ENCODE data around the gene ALDH3B1.

The ALDH3B1 gene

DNA sequence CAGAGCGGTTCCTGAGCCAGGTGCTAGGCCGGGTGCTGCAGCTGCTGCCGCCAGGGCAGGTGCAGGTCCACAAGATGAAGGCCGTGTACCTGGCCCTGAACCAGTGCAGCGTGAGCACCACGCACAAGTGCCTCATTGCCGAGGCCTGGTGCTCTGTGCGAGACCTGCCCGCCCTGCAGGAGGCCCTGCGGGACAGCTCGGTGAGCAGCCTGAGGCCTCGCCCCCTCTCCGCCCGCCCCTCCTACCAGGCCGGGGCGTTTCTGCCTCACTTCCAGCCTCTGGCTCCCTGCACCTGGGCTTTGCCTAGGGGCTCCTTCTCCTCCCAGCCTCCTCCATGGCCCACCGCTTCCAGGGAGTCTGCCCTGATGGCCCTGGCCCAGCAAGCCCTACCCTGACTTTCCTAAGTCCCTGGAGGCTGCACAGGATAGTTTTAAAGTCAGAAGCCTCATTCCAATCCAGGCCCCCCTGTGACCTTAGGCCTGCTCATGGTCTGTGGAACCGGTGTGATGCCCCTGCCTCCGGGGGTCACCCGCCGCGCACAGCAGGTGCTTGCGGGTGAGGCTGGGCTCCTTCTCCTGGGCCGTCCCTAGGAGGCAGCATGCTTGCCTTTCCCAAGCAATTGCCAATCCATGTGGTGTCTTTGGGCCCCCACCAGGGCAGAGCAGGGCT lies 34.2 kb downstream of the ALDH3B1 start:
- no peak for DNase-seq (ENCODE audit: low read depth)

DNA sequence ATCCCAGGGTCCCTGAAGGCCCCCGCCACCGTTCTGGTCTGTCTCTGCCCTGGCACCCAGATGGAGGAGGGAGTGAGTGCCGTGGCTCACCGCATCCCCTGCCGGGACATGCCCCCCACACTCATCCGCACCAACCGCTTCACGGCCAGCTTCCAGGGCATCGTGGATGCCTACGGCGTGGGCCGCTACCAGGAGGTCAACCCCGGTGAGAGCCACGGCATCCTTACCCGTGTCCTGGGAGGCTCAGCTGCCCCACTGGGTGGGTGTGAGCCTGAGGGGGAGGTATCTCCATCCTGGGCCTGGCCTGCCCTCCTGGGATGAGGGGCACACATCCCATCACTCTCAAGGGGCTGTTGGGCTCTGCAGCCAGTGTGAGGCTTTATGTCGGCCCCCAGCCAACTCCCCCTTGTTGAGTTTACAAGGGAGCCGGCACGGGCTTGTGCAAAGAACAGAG lies 34.8 kb downstream of the ALDH3B1 start:
- DNase-seq (ENCODE audit: low read depth), result no peak

DNA sequence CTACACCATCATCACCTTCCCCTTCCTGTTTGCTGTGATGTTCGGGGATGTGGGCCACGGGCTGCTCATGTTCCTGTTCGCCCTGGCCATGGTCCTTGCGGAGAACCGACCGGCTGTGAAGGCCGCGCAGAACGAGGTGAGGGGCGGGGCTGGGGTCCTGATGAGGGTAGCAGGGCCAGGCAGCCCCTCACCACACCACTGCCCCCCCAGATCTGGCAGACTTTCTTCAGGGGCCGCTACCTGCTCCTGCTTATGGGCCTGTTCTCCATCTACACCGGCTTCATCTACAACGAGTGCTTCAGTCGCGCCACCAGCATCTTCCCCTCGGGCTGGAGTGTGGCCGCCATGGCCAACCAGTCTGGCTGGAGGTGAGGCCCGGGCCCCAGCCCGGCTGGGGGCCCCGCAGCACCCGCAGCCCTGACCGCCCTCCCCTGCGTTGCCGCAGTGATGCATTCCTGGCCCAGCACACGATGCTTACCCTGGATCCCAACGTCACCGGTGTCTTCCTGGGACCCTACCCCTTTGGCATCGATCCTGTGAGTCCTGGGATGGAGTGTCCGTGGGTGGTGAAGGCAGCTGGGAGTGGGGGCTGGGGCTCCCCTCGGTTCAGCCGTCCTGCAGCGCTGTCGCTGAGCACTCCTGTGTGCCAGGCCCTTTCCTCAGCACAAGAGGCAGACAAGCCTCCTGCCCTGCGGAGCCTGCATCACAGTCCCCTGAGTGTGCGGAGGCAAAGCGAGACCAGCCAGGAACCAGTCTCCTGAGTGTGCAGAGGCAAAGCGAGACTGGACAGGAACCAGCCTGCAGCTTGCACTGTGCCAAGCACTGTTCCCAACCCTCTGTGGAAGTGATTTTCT lies 37.5 kb downstream of the ALDH3B1 start:
- DNase-seq (ENCODE audit: low read depth), result no peak

GRCh38 chr11:68048681-68049508 lies 38.8 kb downstream of the ALDH3B1 start:
- DNase-seq (ENCODE audit: low read depth), result no peak

GRCh38 chr11:68049509-68050370 lies 39.6 kb downstream of the ALDH3B1 start:
- no peak for DNase-seq (ENCODE audit: low read depth)

DNA sequence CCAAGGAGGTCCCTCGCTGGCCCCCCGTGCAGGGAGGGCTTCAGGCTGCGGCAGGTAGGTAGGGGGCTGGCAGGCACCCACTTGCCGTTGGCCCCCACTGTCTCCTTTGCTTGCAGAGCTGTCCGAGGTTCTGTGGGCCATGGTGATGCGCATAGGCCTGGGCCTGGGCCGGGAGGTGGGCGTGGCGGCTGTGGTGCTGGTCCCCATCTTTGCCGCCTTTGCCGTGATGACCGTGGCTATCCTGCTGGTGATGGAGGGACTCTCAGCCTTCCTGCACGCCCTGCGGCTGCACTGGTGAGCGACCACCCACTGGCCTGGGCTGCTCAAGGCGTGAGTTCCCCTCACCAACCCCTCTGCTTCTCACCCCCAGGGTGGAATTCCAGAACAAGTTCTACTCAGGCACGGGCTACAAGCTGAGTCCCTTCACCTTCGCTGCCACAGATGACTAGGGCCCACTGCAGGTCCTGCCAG lies 40.3 kb downstream of the ALDH3B1 start:
- no peak for DNase-seq (ENCODE audit: low read depth)

DNA sequence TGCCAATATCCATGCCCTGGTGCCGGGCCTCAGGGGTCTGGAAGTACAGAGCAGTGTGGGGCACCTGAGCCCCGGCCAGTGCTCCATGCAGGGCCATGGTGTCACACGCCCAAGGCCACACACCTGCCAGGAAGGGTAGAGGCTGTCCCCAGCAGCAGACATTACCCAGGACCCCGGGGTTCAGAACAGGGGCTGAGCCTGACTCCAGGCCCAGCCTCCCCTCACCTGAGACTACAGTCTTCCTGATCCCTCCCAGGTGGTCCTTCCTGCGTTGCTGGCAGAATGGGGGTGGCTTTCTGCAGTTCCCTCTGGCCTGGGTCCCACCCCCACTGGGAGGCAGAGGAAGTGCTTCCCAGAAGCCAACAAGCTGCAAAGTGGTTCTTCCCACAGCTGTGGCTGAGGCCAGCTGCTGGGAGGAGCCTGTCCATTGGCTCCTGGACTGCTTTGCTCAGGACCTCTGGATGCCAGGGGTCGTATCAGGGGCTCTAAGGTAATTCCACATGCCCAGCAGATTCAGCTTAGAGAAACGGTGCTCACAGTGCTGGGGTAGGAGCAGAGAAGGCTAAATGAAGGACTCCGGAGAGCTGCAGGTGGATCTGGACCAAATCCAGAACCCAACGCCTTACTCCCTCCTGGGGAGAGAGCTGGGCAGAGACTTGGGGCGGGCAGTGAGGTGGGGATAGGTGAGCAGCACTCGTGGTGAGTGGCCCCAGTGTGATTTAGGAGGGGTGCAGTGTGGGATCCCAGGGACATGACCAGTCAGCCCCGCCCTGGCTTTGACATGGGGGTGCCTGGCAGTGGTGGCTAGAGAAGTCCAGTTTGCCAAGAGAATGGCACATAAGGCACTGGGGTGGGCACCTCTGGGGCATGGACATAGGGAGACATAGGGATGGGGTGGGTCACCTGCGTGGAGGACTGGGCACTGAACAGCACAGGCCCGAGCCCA lies 41.3 kb downstream of the ALDH3B1 start:
- DNase-seq (ENCODE audit: low read depth), result no peak

- no peak for DNase-seq (ENCODE audit: low read depth)
These were observed 42.2 kb downstream of the ALDH3B1 start for GRCh38 chr11:68052137-68052873.

GRCh38 chr11:68053117-68053516 lies 43.0 kb downstream of the ALDH3B1 start:
- DNase-seq (ENCODE audit: low read depth), result no peak

GRCh38 chr11:68053981-68054812 lies 44.1 kb downstream of the ALDH3B1 start:
- DNase-seq (ENCODE audit: low read depth), result no peak

GRCh38 chr11:68056317-68057285 lies 46.5 kb downstream of the ALDH3B1 start:
- no peak for DNase-seq (ENCODE audit: low read depth)

GRCh38 chr11:68057807-68058206 lies 47.7 kb downstream of the ALDH3B1 start:
- DNase-seq (ENCODE audit: low read depth), result no peak

GRCh38 chr11:68061508-68061907 lies 51.4 kb downstream of the ALDH3B1 start:
- no peak for DNase-seq (ENCODE audit: low read depth)

DNA sequence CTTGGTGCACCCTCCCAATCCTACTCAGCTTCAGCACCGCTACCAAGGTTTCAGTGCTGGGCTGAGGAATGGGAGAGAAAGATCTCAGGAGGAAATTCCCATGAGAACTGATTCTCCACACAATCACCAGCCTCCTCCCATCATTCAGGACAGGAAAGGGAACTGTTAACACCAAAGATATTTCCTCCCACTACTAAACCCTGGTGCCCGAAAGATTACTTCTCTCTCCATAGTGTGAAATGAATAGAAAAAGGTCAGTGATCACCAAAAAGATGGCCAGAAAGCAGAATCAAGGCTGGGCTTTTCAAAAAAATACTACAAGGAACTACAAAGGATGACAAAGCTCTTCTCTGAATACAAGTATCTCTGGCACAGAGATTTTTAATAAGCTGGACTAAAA lies 54.8 kb downstream of the ALDH3B1 start:
- no peak for DNase-seq (ENCODE audit: low read depth)

DNA sequence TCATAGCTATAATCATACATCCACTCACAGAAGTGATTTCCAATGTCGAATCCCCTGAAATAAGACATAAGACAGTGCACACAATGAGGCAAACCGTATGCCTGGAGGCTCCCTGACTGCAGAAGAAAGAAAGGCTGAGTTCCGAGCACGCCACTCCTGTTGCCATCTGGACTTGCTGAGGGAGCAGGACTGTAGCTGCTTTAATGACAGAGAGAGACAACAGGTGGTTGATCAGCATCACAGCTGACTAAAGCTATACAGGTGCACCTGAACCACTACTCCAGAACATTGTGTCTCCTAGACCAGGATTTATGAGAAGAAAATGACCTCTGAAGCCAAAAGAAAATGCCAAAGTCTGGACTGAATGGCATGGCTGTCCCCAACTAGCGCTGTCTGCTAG lies 55.7 kb downstream of the ALDH3B1 start:
- no peak for DNase-seq (ENCODE audit: low read depth)

DNA sequence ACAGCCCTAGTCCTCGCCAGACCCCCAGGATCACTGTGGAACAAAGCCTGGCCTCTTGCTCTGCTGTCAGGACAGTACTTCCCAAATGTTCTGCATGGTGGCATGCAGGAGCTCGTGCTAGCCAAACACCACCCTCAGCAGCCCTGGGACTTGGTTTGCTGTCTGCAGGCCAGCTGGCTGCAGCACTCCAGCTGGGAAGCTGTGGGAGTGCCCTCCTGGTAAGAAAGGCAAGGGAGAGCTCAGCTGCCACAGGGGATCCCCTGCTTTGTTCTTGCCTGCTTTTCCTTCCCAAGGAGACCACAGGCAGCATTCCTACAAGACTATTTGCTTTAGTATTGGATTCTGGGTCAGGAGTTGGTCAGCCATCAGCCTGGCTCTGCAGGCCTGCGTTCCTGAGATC lies 56.6 kb downstream of the ALDH3B1 start:
- DNase-seq (ENCODE audit: low read depth), result no peak

GRCh38 chr11:68067991-68068390 lies 57.9 kb downstream of the ALDH3B1 start:
- no peak for DNase-seq (ENCODE audit: low read depth)
